ENCODE results near the gene PMEL.

Gene PMEL

GRCh38 chr12:55935738-55936151 lies 30.1 kb downstream of the PMEL start:
- Histone ChIP-seq H3K18ac (ENCODE audit: low read length) (no peak overlapping the region), H2BK12ac (ENCODE audit: low read length) (no peak overlapping the region)
- WGBS (ENCODE audit: extremely low coverage, insufficient coverage, insufficient read length): no CpG with 5 or more reads among the region's 26 CpGs

DNA sequence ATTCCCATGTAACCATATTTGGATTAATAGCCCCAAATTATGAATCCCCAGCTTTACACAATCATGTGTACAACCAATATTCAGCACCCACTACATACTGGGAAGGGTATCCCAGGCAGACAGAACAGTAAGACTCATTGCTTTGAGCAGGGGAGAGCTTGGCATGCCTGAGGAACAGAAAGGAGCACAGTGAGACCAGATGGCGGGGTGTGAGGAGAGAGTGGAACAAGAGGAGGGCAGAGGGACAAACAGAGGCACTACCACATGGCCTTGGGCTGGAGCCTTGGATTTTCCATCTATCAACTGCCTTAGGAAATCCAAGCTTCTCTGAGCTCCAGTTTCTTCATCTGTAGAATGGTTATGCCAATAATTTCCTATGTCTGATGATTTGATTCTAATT lies 31.1 kb downstream of the PMEL start:
- WGBS (ENCODE audit: extremely low coverage, insufficient coverage, insufficient read length): no CpG with 5 or more reads among the region's 1 CpG
- peaks cover 14 to 22% of the 10 kb centered on the region in 2 experiments for H3K4me1 ChIP-seq (ENCODE audit: control insufficient read depth in 1 of 2, insufficient read depth in 2 of 2, low read length in 2 of 2)
- H2BK5ac ChIP-seq (ENCODE audit: low read depth, low read length, poor library complexity): no peak overlapping the region
- peaks cover 2% of the 10 kb centered on the region for H3K79me2 ChIP-seq (ENCODE audit: control insufficient read depth, insufficient read depth, low read length, poor library complexity)
- peak overlapping the region; percentile 33 for H2BK12ac ChIP-seq (ENCODE audit: low read length)
- H4K12ac ChIP-seq (ENCODE audit: low read depth, low read length): no peak overlapping the region
- H4K91ac ChIP-seq (ENCODE audit: low read depth, low read length): no peak overlapping the region
- no peak overlapping the region for H2AFZ ChIP-seq (ENCODE audit: insufficient read depth, low read length, poor library complexity)
- DNase-seq: no peak
- no peak overlapping the region for H3K14ac ChIP-seq (ENCODE audit: low read length)
- H3K9me3 ChIP-seq (ENCODE audit: insufficient read depth, low read depth, low read length): no peaks in the 10 kb centered on the region
- H3K27ac ChIP-seq (ENCODE audit: low read depth, low read length): no peak overlapping the region
- no peak overlapping the region for H2AK5ac ChIP-seq (ENCODE audit: low read length)
- H3K9ac ChIP-seq (ENCODE audit: low read length): no peak overlapping the region
- no peak overlapping the region for H3K23ac ChIP-seq (ENCODE audit: low read length)
- H3K4me3 ChIP-seq (ENCODE audit: low read depth, low read length): no peak overlapping the region
- H3K4ac ChIP-seq (ENCODE audit: low read depth, low read length): no peak overlapping the region
- H2BK120ac ChIP-seq (ENCODE audit: insufficient read depth, low read length, poor library complexity): no peak overlapping the region
- no peak overlapping the region for H4K8ac ChIP-seq (ENCODE audit: low read depth, low read length)
- H3K27me3 ChIP-seq (ENCODE audit: insufficient read depth, low read length): no peaks in the 10 kb centered on the region
- H3K79me1 ChIP-seq (ENCODE audit: low read length): peaks cover 9% of the 10 kb centered on the region
- no peak overlapping the region for H3K4me2 ChIP-seq (ENCODE audit: low read length)
- H3K18ac ChIP-seq (ENCODE audit: low read length): no peak overlapping the region
- peaks cover 7 to 13% of the 10 kb centered on the region in 2 experiments for H3K36me3 ChIP-seq (ENCODE audit: control insufficient read depth in 1 of 2, insufficient read depth in 2 of 2, low read length in 2 of 2)

More at GRCh38 chr12:55935738-55936151, 30.1 kb downstream of the PMEL start:
- Histone ChIP-seq H3K36me3 (ENCODE audit: control insufficient read depth in 1 of 2, insufficient read depth in 2 of 2, low read length in 2 of 2) (peaks cover 9 to 13% of the 10 kb centered on the region in 2 experiments), H3K27me3 (ENCODE audit: insufficient read depth, low read length) (no peaks in the 10 kb centered on the region), H4K12ac (ENCODE audit: low read depth, low read length) (no peak overlapping the region), H3K4me3 (ENCODE audit: low read depth, low read length) (no peak overlapping the region), H2BK5ac (ENCODE audit: low read depth, low read length, poor library complexity) (no peak overlapping the region), H2AK5ac (ENCODE audit: low read length) (no peak overlapping the region), H3K4me1 (ENCODE audit: control insufficient read depth in 1 of 2, insufficient read depth in 2 of 2, low read length in 2 of 2) (peaks cover 12 to 26% of the 10 kb centered on the region in 2 experiments), H3K9ac (ENCODE audit: low read length) (no peak overlapping the region), H3K9me3 (ENCODE audit: insufficient read depth, low read depth, low read length) (no peaks in the 10 kb centered on the region), H3K23ac (ENCODE audit: low read length) (no peak overlapping the region), H3K27ac (ENCODE audit: low read depth, low read length) (no peak overlapping the region), H4K8ac (ENCODE audit: low read depth, low read length) (no peak overlapping the region), H3K14ac (ENCODE audit: low read length) (no peak overlapping the region), H2AFZ (ENCODE audit: insufficient read depth, low read length, poor library complexity) (no peak overlapping the region), H3K4me2 (ENCODE audit: low read length) (no peak overlapping the region), H4K91ac (ENCODE audit: low read depth, low read length) (no peak overlapping the region), H3K4ac (ENCODE audit: low read depth, low read length) (no peak overlapping the region), H3K79me1 (ENCODE audit: low read length) (peaks cover 9% of the 10 kb centered on the region), H3K79me2 (ENCODE audit: control insufficient read depth, insufficient read depth, low read length, poor library complexity) (peaks cover 2% of the 10 kb centered on the region), H2BK120ac (ENCODE audit: insufficient read depth, low read length, poor library complexity) (no peak overlapping the region)
- DNase-seq: no peak

DNA sequence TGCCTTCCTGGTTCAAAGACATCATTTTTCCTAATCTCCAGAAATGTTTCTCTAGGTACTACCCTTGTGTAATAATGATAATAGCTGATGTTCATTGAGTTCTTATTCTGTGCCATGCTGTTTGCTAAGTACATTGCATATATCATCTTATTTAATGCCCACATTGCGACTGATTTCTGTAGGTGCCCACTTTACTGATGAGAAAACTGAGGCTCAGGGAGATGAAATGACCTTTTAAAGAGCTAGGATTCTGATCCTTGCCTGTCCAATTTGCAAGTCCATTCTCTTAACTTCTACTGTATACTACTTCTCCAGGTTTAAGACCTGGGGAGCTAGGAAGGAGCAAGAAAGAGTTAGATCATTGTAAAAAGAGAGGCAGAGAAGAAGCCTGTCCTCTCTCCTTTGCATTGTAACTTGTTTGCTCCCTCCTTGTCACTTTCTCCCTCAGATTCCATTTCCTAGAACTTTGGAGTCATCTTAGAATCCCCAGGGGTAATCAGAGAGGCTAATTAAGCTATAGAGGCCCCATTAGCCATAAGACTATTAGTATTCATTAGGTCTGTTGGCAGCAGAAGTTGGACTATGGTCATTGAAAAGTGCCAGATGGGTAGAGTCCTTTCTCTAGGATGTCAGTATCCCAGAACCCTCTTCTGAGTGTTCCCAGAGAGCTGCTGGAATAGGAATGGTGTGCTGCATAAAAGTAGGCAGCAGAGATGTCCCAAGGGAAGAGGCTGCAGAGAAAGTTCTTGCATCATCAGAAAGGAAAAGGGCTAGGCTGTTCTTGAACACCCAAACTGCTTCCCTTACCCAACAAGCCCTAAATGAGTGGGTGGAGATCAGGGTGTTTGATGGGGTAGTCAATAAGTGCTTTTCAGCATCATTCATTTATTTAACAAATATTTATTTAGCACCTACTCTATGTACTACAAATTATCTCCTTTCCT lies 31.8 kb downstream of the PMEL start:
- Histone ChIP-seq H3K79me2 (ENCODE audit: control insufficient read depth, insufficient read depth, low read length, poor library complexity) (peaks cover 2% of the 10 kb centered on the region), H3K14ac (ENCODE audit: low read length) (no peak overlapping the region), H2AK5ac (ENCODE audit: low read length) (no peak overlapping the region), H3K23ac (ENCODE audit: low read length) (no peak overlapping the region), H3K9me3 (ENCODE audit: insufficient read depth, low read depth, low read length) (no peaks in the 10 kb centered on the region), H3K9ac (ENCODE audit: low read length) (no peak overlapping the region), H4K91ac (ENCODE audit: low read depth, low read length) (no peak overlapping the region), H3K4ac (ENCODE audit: low read depth, low read length) (no peak overlapping the region), H2BK5ac (ENCODE audit: low read depth, low read length, poor library complexity) (no peak overlapping the region), H3K27ac (ENCODE audit: low read depth, low read length) (no peak overlapping the region), H3K4me3 (ENCODE audit: low read depth, low read length) (no peak overlapping the region), H2BK120ac (ENCODE audit: insufficient read depth, low read length, poor library complexity) (no peak overlapping the region), H3K4me1 (ENCODE audit: control insufficient read depth in 1 of 2, insufficient read depth in 2 of 2, low read length in 2 of 2) (peaks cover 14 to 22% of the 10 kb centered on the region in 2 experiments), H3K36me3 (ENCODE audit: control insufficient read depth in 1 of 2, insufficient read depth in 2 of 2, low read length in 2 of 2) (peaks cover 4 to 10% of the 10 kb centered on the region in 2 experiments), H3K4me2 (ENCODE audit: low read length) (no peak overlapping the region), H3K79me1 (ENCODE audit: low read length) (peaks cover 9% of the 10 kb centered on the region), H2BK12ac (ENCODE audit: low read length) (no peak overlapping the region), H3K27me3 (ENCODE audit: insufficient read depth, low read length) (no peaks in the 10 kb centered on the region), H4K8ac (ENCODE audit: low read depth, low read length) (no peak overlapping the region), H3K18ac (ENCODE audit: low read length) (no peak overlapping the region), H4K12ac (ENCODE audit: low read depth, low read length) (no peak overlapping the region), H2AFZ (ENCODE audit: insufficient read depth, low read length, poor library complexity) (no peak overlapping the region)
- no peak for DNase-seq
- no CpG with 5 or more reads among the region's 1 CpG for WGBS (ENCODE audit: extremely low coverage, insufficient coverage, insufficient read length)

DNA sequence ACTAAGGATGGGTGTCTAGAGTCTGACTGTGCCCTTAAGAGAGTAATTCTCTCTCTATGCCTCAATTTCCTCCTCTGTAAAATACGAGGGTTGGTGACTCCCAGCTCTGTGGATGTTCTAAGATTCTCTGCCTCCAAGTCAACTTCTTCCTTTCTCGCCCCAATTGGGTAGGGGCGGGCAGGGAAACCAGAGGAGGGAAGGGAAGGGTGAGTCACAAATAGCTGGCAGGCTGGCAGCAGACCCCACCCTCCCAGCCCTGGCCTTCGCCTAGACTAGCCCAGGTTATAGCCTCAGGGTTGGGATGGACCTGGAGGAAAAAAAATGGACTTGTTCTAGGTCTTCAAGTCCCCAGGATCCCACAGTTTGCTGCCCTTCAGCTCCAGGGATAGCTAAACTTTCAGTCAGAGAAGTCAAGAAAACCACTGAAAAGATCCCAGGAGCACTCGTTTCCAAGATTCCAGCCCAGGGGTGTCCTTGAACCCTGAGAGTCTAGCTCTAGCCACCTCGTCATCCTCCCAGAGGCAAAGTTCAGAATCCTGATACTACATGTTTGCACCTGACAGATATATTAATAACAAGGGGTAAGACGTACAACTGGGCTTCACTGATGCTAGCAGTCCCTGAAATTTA lies 32.6 kb downstream of the PMEL start:
- Histone ChIP-seq H3K9me3 (ENCODE audit: insufficient read depth, low read depth, low read length) (no peaks in the 10 kb centered on the region), H3K79me1 (ENCODE audit: low read length) (peaks cover 9% of the 10 kb centered on the region), H3K4me1 (ENCODE audit: control insufficient read depth in 1 of 2, insufficient read depth in 2 of 2, low read length in 2 of 2) (peaks cover 14 to 22% of the 10 kb centered on the region in 2 experiments), H2BK120ac (ENCODE audit: insufficient read depth, low read length, poor library complexity) (no peak overlapping the region), H3K4ac (ENCODE audit: low read depth, low read length) (no peak overlapping the region), H3K27me3 (ENCODE audit: insufficient read depth, low read length) (no peaks in the 10 kb centered on the region), H3K4me2 (ENCODE audit: low read length) (peak overlapping the region; percentile 19), H2BK5ac (ENCODE audit: low read depth, low read length, poor library complexity) (no peak overlapping the region), H3K23ac (ENCODE audit: low read length) (no peak overlapping the region), H2AFZ (ENCODE audit: insufficient read depth, low read length, poor library complexity) (no peak overlapping the region), H3K14ac (ENCODE audit: low read length) (no peak overlapping the region), H2AK5ac (ENCODE audit: low read length) (peak overlapping the region; percentile 22), H4K8ac (ENCODE audit: low read depth, low read length) (no peak overlapping the region), H3K36me3 (ENCODE audit: control insufficient read depth in 1 of 2, insufficient read depth in 2 of 2, low read length in 2 of 2) (peaks cover 2 to 6% of the 10 kb centered on the region in 2 experiments), H3K18ac (ENCODE audit: low read length) (no peak overlapping the region), H3K27ac (ENCODE audit: low read depth, low read length) (peak overlapping the region; percentile 58), H3K9ac (ENCODE audit: low read length) (no peak overlapping the region), H4K12ac (ENCODE audit: low read depth, low read length) (no peak overlapping the region), H2BK12ac (ENCODE audit: low read length) (peak overlapping the region; percentile 47), H3K4me3 (ENCODE audit: low read depth, low read length) (no peak overlapping the region), H4K91ac (ENCODE audit: low read depth, low read length) (peak overlapping the region; percentile 28), H3K79me2 (ENCODE audit: control insufficient read depth, insufficient read depth, low read length, poor library complexity) (peaks cover 2% of the 10 kb centered on the region)
- WGBS (ENCODE audit: extremely low coverage, insufficient coverage, insufficient read length): no CpG with 5 or more reads among the region's 7 CpGs
- peak; percentile 45 to 61 for DNase-seq

Data from trophoblast cell (in vitro differentiated cells and primary cell).